WTC11 (cell line): ENCODE results near the gene NME4. TPM values are rescaled to one million over a fixed set of nuclear protein-coding genes. Genes with fewer than 3 reads are reported as not detected.

ENCODE experiments used
- ATAC-seq: fragments of 200-7000 bp; cut with Tn5 transposase; 2 replicates; pipeline ENCODE4 v1.10.0; 2021; ENCODE audit warnings: mild to moderate bottlenecking, moderate library complexity
- CTCF ChIA-PET: fragments of 300-600 bp; sonication (Branson Sonifier 250); formaldehyde crosslinking; loops from one replicate; lab custom pipeline; 2021; ENCODE audit warnings: antibody characterized with exemption; lab: Charles Lee
- POLR2A ChIA-PET: fragments of 350-600 bp; sonication (Branson Sonifier 250); formaldehyde crosslinking; loops from one replicate; lab custom pipeline; 2021; ENCODE audit warnings: antibody characterized with exemption; lab: Charles Lee
- DNase-seq: peaks from one replicate; pipeline ENCODE4 v3.0.0; 2021; ENCODE audit warnings: low spot score
- H3K27ac Mint-ChIP-seq: 2 replicates; pipeline ENCODE4 v1.8.0; 2021; ENCODE audit warnings: mixed read lengths
- H3K27me3 Mint-ChIP-seq: 2 replicates; pipeline ENCODE4 v1.8.0; 2021; ENCODE audit warnings: low read depth, mild to moderate bottlenecking, moderate library complexity, mixed read lengths
- H3K36me3 Mint-ChIP-seq: 2 replicates; pipeline ENCODE4 v1.8.0; 2021; ENCODE audit warnings: mixed read lengths
- H3K4me1 Mint-ChIP-seq: 2 replicates; pipeline ENCODE4 v1.8.0; 2022; ENCODE audit warnings: mixed read lengths
- H3K4me3 Mint-ChIP-seq: 2 replicates; pipeline ENCODE4 v1.8.0; 2021; ENCODE audit warnings: mild to moderate bottlenecking, moderate library complexity, mixed read lengths
- H3K9me3 Mint-ChIP-seq: 2 replicates; pipeline ENCODE4 v1.8.0; 2021; ENCODE audit warnings: mixed read lengths
- CREB1 ChIP-seq: sonication (generic); formaldehyde crosslinking; IDR thresholded peaks from 2 replicates; pipeline ENCODE4 v1.8.0; 2023; ENCODE audit warnings: mild to moderate bottlenecking, missing genetic modification reagents
- GRHL2 ChIP-seq: fragments of 250-450 bp; sonication (Bioruptor Pico); IDR thresholded peaks from 2 replicates; pipeline ENCODE4 v1.8.0; 2022; ENCODE audit warnings: mild to moderate bottlenecking, moderate library complexity; ENCODE audit not compliant: insufficient replicate concordance, severe bottlenecking
- MAX ChIP-seq: sonication (generic); formaldehyde crosslinking; IDR thresholded peaks from 2 replicates; pipeline ENCODE4 v1.8.0; 2022; ENCODE audit warnings: mild to moderate bottlenecking, missing genetic modification reagents
- MXD4 ChIP-seq: fragments of 250-450 bp; sonication (Bioruptor Pico); IDR thresholded peaks from 2 replicates; pipeline ENCODE4 v1.8.0; 2021; ENCODE audit warnings: mild to moderate bottlenecking, moderate library complexity, borderline replicate concordance
- NFATC4 ChIP-seq: fragments of 250-450 bp; sonication (Bioruptor Pico); IDR thresholded peaks from 2 replicates; pipeline ENCODE4 v1.9.0; 2021; ENCODE audit warnings: mild to moderate bottlenecking
- NFE2L1 ChIP-seq: sonication (generic); formaldehyde crosslinking; IDR thresholded peaks from 2 replicates; pipeline ENCODE4 v1.8.1; 2023; ENCODE audit warnings: missing genetic modification reagents
- NR1H2 ChIP-seq: sonication (generic); formaldehyde crosslinking; IDR thresholded peaks from 2 replicates; pipeline ENCODE4 v1.9.0; 2021; ENCODE audit warnings: mild to moderate bottlenecking, moderate library complexity, missing genetic modification reagents
- NR3C1 ChIP-seq: sonication (generic); formaldehyde crosslinking; conservative IDR thresholded peaks from 2 replicates; pipeline ENCODE4 v1.8.1; 2023; ENCODE audit warnings: low read depth, mild to moderate bottlenecking, missing genetic modification reagents
- OVOL2 ChIP-seq: fragments of 250-450 bp; sonication (Bioruptor Pico); IDR thresholded peaks from 2 replicates; pipeline ENCODE4 v1.9.0; 2021; ENCODE audit warnings: mild to moderate bottlenecking, borderline replicate concordance
- PRRX2 ChIP-seq: fragments of 250-450 bp; sonication (Bioruptor Pico); IDR thresholded peaks from 2 replicates; pipeline ENCODE4 v1.8.0; 2021; ENCODE audit warnings: mild to moderate bottlenecking
- RORB ChIP-seq: fragments of 250-450 bp; sonication (Bioruptor Pico); IDR thresholded peaks from 2 replicates; pipeline ENCODE4 v1.9.0; 2021; ENCODE audit warnings: mild to moderate bottlenecking
- SMAD4 ChIP-seq: sonication (generic); formaldehyde crosslinking; IDR thresholded peaks from 2 replicates; pipeline ENCODE4 v1.8.0; 2022; ENCODE audit warnings: mild to moderate bottlenecking, missing genetic modification reagents
- STAT6 ChIP-seq: sonication (generic); formaldehyde crosslinking; conservative IDR thresholded peaks from 2 replicates; pipeline ENCODE4 v1.8.1; 2023; ENCODE audit warnings: mild to moderate bottlenecking, low read depth, missing genetic modification reagents, moderate library complexity
- TEAD1 ChIP-seq: sonication (generic); formaldehyde crosslinking; IDR thresholded peaks from 2 replicates; pipeline ENCODE4 v1.8.0; 2022; ENCODE audit warnings: mild to moderate bottlenecking, missing genetic modification reagents
- ZBTB21 ChIP-seq: sonication (generic); formaldehyde crosslinking; IDR thresholded peaks from 2 replicates; pipeline ENCODE4 v1.8.1; 2023; ENCODE audit warnings: mild to moderate bottlenecking, missing genetic modification reagents, borderline replicate concordance
- ZNF219 ChIP-seq: sonication (generic); formaldehyde crosslinking; IDR thresholded peaks from 2 replicates; pipeline ENCODE4 v1.8.0; 2023; ENCODE audit warnings: missing genetic modification reagents, mild to moderate bottlenecking, borderline replicate concordance
- ZNF232 ChIP-seq: sonication (generic); formaldehyde crosslinking; IDR thresholded peaks from 2 replicates; pipeline ENCODE4 v1.8.0; 2022; ENCODE audit warnings: mild to moderate bottlenecking, missing genetic modification reagents
- ZNF317 ChIP-seq: sonication (generic); formaldehyde crosslinking; IDR thresholded peaks from 2 replicates; pipeline ENCODE4 v1.8.1; 2023; ENCODE audit warnings: low read depth, mild to moderate bottlenecking, moderate library complexity, missing genetic modification reagents, borderline replicate concordance
- ZNF423 ChIP-seq: fragments of 250-450 bp; sonication (Bioruptor Pico); IDR thresholded peaks from 2 replicates; pipeline ENCODE4 v2.1.2; 2022; ENCODE audit warnings: mild to moderate bottlenecking, moderate library complexity
- ZNF532 ChIP-seq: fragments of 250-450 bp; sonication (Bioruptor Pico); IDR thresholded peaks from 2 replicates; pipeline ENCODE4 v1.9.0; 2021; ENCODE audit warnings: mild to moderate bottlenecking, borderline replicate concordance
- total RNA-seq: library from RNA; stranded (reverse); gene quantifications from 3 replicates; pipeline ENCODE4 v1.2.3, GENCODE V29; 2021
- TF ChIP-seq, protein P1 (sequence below): fragments of 250-450 bp; sonication (Bioruptor Pico); IDR thresholded peaks from 2 replicates; pipeline ENCODE4 v2.1.2; 2022; ENCODE audit warnings: mild to moderate bottlenecking, moderate library complexity
- TF ChIP-seq, protein P2 (sequence below): sonication (generic); formaldehyde crosslinking; IDR thresholded peaks from 2 replicates; pipeline ENCODE4 v1.8.1; 2023; ENCODE audit warnings: mild to moderate bottlenecking, missing genetic modification reagents

The NME4 gene
- total RNA-seq, 1 experiment from 2014 or later, result 467 TPM

GRCh38 chr16:375212-375611, 21.8 kb upstream of the NME4 start (continued):
- TF ChIP-seq GRHL2 (CRISPR knock-in tag), result no peak
- no peak for TF ChIP-seq NR1H2 (CRISPR knock-in tag)
- no peak for TF ChIP-seq NFE2L1 (CRISPR knock-in tag)
- no peak for TF ChIP-seq ZNF532 (CRISPR knock-in tag)
- TF ChIP-seq ZNF232 (CRISPR knock-in tag), result no peak
- no peak for TF ChIP-seq ZNF317 (CRISPR knock-in tag)
- no peak for TF ChIP-seq NR3C1 (CRISPR knock-in tag)
- no peak for TF ChIP-seq TEAD1 (CRISPR knock-in tag)
- TF ChIP-seq MAX (CRISPR knock-in tag), result no peak
- no peak for TF ChIP-seq RORB (CRISPR knock-in tag)
- no peak for TF ChIP-seq OVOL2
- no peak for TF ChIP-seq NFATC4 (CRISPR knock-in tag)

DNA sequence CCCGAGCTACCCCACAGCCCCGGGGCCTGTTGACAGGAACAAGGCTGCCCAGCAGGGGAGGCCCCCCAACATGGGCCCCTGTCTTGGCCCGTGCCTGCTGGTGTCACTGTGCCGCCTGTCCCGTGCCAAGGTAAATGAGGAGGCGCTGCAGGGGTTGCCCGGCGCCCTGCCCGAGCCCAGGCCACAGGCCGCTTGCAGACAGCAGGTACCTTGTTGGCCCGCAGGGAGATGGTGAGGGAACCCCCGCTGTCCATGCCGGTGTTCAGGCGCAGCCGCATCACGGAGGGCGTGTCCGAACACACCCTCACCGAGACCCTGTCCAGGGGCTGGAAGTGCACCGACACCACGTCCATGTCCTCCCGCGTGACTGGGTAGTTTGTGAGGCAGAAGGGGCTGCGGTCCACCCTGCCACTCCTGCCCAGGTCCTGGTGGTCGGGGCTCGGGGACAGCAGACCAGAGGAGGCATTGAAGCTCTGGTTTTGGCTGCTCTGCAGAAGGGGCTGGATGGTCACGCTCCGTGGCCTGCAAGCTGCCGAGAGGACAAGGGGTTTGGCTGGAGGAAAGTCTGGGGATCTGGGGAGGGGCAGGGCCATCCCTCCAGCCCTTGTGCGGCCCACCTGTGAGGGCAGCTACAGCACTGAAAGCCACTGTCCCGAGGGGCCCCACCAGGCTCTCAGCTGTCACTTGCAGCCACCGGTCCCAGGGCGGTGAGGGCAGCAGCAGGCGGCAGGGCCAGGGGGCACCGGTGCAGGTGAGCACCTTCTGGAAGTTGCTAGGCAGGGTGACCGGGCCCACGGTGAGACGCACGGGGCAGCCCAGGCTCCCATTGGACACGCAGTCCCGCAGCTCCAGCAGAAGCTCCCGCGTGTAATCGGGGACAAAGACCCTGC, 20.8 kb upstream of the NME4 start:
- ChIA-PET POLR2A (no interaction called here), CTCF (no interaction called here)
- no peak for DNase-seq
- Mint-ChIP-seq H3K4me3 (no peak overlapping the region), H3K36me3 (peaks cover 12% of the 10 kb centered on the region), H3K27me3 (no peaks in the 10 kb centered on the region), H3K4me1 (peaks cover 15% of the 10 kb centered on the region), H3K27ac (peak overlapping the region; percentile 36; the same call in 1 of the 2 replicates), H3K9me3 (no peaks in the 10 kb centered on the region)
- no peak for ATAC-seq
- TF ChIP-seq ZNF423 (CRISPR knock-in tag) (no peak), SMAD4 (CRISPR knock-in tag) (no peak), STAT6 (CRISPR knock-in tag) (no peak), ZBTB21 (CRISPR knock-in tag) (no peak), ZNF532 (CRISPR knock-in tag) (no peak), ZNF219 (CRISPR knock-in tag) (no peak), CREB1 (no peak), PRRX2 (CRISPR knock-in tag) (no peak), MXD4 (no peak)
- TF ChIP-seq, protein P1, sequence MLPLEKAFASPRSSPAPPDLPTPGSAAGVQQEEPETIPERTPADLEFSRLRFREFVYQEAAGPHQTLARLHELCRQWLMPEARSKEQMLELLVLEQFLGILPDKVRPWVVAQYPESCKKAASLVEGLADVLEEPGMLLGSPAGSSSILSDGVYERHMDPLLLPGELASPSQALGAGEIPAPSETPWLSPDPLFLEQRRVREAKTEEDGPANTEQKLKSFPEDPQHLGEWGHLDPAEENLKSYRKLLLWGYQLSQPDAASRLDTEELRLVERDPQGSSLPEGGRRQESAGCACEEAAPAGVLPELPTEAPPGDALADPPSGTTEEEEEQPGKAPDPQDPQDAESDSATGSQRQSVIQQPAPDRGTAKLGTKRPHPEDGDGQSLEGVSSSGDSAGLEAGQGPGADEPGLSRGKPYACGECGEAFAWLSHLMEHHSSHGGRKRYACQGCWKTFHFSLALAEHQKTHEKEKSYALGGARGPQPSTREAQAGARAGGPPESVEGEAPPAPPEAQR (CRISPR knock-in tag), result no peak
- TF ChIP-seq, protein P2, sequence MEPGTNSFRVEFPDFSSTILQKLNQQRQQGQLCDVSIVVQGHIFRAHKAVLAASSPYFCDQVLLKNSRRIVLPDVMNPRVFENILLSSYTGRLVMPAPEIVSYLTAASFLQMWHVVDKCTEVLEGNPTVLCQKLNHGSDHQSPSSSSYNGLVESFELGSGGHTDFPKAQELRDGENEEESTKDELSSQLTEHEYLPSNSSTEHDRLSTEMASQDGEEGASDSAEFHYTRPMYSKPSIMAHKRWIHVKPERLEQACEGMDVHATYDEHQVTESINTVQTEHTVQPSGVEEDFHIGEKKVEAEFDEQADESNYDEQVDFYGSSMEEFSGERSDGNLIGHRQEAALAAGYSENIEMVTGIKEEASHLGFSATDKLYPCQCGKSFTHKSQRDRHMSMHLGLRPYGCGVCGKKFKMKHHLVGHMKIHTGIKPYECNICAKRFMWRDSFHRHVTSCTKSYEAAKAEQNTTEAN, result no peak
